DMS153 treated with DMSO at 0.1 percent for 48 hours (cell line): ENCODE data around the gene GPNMB.
"Not testable (repeated sequence)": the region's sequence is repeated elsewhere in the genome, so short reads cannot be mapped to it uniquely, and the experiment has no call there.

Experiments used
- DNase-seq: peaks from one replicate; lab custom pipeline; 2025; ENCODE audit not compliant: unreplicated experiment; lab: John Stamatoyannopoulos, UW

Gene GPNMB

GRCh38 chr7:23246555-23246954, at the start of gene GPNMB:
Gene GPNMB (plus strand): TSS chr7:23246775. CDS start chr7:23246858, 83 bp downstream.
- DNase-seq, result no peak

GRCh38 chr7:23197745-23198144, 48.8 kb upstream of the GPNMB start:
- DNase-seq, result not testable (repeated sequence)

GRCh38 chr7:23200331-23200730, 46.2 kb upstream of the GPNMB start:
- DNase-seq, result no peak

GRCh38 chr7:23204241-23204640, 42.3 kb upstream of the GPNMB start:
- DNase-seq, result no peak

GRCh38 chr7:23205577-23205908, 41.0 kb upstream of the GPNMB start:
- DNase-seq, result no peak

GRCh38 chr7:23205909-23206767, 40.4 kb upstream of the GPNMB start:
- no peak for DNase-seq

- DNase-seq, result no peak
Measured at GRCh38 chr7:23207021-23207420, 39.6 kb upstream of the GPNMB start.

- DNase-seq, result no peak
Measured at GRCh38 chr7:23207884-23208283, 38.7 kb upstream of the GPNMB start.

GRCh38 chr7:23208316-23208715, 38.3 kb upstream of the GPNMB start:
- DNase-seq, result no peak

- no peak for DNase-seq
Measured at GRCh38 chr7:23210506-23210905, 36.1 kb upstream of the GPNMB start.

- DNase-seq, result no peak
Measured at GRCh38 chr7:23211589-23211988, 35.0 kb upstream of the GPNMB start.

GRCh38 chr7:23212395-23212794, 34.2 kb upstream of the GPNMB start:
- no peak for DNase-seq

- no peak for DNase-seq
Measured at GRCh38 chr7:23212841-23213240, 33.7 kb upstream of the GPNMB start.

GRCh38 chr7:23213755-23214154, 32.8 kb upstream of the GPNMB start:
- no peak for DNase-seq

- no peak for DNase-seq
Measured at GRCh38 chr7:23214423-23214822, 32.2 kb upstream of the GPNMB start.

GRCh38 chr7:23214938-23215337, 31.6 kb upstream of the GPNMB start:
- DNase-seq, result no peak

- DNase-seq, result no peak
Measured at GRCh38 chr7:23216021-23216420, 30.6 kb upstream of the GPNMB start.

- DNase-seq, result no peak
Measured at GRCh38 chr7:23218196-23218595, 28.4 kb upstream of the GPNMB start.

GRCh38 chr7:23220690-23221305, 25.8 kb upstream of the GPNMB start:
- DNase-seq, result no peak

GRCh38 chr7:23222439-23223030, 24.0 kb upstream of the GPNMB start:
- DNase-seq, result no peak

GRCh38 chr7:23224364-23224763, 22.2 kb upstream of the GPNMB start:
- not testable (repeated sequence) for DNase-seq

GRCh38 chr7:23226844-23227450, 19.6 kb upstream of the GPNMB start:
- DNase-seq, result no peak
